GM21619 (cell line): ENCODE data around the gene FBXO3.
A peak's percentile ranks its signal among the peaks of the same experiment; 100 is the strongest.

Experiments used
- ATAC-seq: cut with Tn5 transposase; IDR thresholded peaks from one replicate; pipeline ENCODE4 v1.9.1; 2021; ENCODE audit not compliant: unreplicated experiment

FBXO3 gene

GRCh38 chr11:33704240-33705002 lies 69.9 kb downstream of the FBXO3 start:
- ATAC-seq = no peak

- ATAC-seq = no peak
These were observed 70.5 kb downstream of the FBXO3 start for GRCh38 chr11:33703788-33704187.

DNA sequence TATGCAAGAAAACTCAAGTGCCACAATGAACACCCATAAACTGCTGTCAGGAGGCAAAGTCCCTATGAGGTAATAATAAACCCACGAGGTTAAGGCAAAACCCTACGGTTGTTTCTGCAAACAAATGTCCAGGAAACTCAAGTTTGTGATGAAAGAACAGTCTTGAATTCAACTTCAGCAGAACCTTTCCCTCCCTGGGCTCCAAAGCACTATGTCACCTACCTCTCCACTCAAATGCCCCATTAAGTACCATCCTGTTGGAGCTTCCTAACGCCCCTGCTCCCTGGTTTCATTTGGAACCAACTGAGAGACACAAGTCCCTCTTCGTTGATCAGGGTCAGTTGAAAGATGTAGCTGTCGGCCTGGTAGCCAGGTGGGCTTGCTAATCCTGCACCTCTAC lies 71.1 kb downstream of the FBXO3 start:
- no peak for ATAC-seq

DNA sequence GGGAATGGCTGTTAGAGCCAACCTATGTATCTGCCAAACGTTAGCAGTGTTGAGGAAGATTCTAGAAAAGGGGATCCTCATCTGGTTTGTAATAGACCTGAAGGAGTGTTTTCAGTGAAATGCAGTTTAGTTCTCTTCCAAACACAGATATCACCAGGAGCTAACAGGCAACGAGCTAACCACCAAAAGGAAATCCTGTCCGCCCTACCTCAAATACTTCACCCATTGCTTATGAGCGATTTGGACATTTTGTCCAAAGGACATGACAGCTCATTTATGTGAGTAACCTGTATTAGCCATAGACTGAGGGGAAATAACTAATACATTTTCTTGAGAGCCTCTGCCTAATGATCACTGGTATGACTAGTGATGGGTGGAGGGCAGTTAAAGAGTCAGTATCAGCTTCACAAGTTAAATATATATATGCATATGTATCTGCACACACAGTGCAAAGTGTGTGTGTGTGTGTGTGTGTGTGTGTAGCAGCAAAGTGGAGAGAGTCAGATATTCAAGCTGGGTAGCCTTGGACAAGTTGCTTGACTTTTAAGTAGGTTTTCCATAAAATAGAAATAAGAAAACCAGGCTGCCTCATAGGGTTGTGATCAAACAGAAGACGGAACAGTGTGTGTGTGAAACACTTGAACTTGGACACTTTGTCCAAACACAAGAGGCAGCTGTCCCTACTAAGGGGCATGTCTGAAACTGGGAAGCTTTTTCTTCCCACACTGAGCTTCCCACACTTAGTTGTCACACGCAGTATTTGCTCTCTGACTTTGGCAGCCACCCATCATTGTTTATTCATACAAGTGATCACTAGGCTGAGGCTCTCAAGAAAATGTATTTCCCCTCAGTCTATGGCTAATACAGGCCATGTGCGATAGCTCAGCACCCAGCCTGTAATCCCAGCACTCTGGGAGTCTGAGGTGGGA lies 72.8 kb downstream of the FBXO3 start:
- ATAC-seq = no peak

DNA sequence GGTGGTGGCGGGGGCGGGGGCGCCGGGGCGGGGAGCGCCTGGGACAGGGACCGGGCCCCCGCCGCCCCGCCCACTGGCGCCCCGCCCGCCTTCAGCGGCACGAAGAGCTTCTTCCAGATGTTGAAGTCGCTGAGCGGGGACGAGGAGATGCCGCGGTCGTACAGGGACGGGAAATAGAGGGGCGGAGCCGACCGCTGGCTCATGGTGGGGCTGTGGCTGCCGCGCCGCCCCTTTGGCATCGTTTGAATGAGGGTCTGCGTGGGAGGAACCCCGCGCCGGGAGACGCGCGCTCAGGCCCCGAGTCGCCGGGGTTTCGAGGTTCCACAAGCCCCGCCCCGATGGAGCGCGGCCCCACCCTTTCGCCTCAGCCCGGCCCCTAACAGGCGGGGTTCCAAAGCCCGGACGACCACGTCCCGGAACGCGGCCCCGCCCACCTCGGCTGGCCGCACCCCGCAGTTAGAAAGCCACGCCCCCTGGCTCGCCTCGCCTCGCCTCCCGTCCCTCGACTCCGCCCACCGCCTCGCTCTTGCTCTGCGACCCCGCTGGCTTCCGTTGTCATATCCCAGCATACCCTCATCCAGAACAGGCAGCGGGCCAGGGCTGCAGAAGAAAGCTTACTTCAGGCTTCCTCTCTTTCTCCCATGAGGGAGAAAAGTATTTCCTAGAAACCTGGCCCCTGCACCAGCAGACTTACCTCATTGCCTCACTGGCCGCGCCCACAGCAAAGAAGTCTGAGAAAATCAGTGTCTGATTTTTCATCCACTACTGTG lies 73.6 kb downstream of the FBXO3 start, which contains the start of gene C11orf91:
Gene C11orf91 (minus strand): TSS at position 325 of the 770 bp plus-strand sequence. CDS start 86 bp downstream, at position 239.
- peak; percentile 89 for ATAC-seq

DNA sequence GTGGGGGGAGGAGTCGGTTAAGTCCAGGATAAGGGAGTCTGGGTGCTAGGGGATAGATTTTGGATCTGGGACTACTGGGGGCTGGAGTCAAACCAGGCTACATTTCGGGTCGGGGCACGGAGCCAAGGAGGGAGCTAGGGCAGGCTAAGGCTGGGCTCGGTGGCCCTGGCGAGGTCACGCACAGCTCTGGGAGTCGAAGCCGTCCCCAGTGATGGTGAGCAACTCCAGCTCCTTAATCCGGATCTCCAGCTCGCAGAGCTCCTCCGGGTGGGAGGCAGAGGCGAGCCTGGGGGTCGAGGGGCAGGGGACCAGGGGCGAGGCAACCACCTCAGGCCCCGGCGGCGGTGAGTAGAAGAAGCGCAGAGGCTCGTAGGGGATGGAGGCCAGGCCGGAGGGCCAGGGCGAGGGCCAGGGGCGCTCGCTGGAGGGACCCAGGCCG lies 74.2 kb downstream of the FBXO3 start:
- no peak for ATAC-seq

- ATAC-seq = no peak
These were observed 74.7 kb downstream of the FBXO3 start for GRCh38 chr11:33699515-33700062.

- no peak for ATAC-seq
These were observed 75.4 kb downstream of the FBXO3 start for GRCh38 chr11:33698921-33699320.

DNA sequence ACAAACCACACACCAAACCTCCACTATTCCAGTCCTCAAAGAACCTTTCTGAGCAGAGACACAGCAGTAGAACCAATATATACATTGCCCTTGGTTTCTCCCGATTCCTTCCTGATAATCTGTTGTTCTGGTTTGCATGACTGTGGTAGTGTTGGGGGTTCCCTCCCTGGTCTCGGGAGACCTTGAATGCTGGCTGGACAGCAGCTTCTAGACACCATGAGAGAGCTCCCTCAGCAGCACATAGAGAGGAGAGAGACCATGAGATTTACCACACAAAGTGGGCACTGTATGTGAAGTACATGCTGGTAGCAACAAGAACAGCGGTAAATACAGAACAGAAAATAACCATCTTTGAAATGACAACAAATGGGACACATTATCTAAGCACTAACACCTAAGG lies 76.3 kb downstream of the FBXO3 start:
- ATAC-seq = no peak

DNA sequence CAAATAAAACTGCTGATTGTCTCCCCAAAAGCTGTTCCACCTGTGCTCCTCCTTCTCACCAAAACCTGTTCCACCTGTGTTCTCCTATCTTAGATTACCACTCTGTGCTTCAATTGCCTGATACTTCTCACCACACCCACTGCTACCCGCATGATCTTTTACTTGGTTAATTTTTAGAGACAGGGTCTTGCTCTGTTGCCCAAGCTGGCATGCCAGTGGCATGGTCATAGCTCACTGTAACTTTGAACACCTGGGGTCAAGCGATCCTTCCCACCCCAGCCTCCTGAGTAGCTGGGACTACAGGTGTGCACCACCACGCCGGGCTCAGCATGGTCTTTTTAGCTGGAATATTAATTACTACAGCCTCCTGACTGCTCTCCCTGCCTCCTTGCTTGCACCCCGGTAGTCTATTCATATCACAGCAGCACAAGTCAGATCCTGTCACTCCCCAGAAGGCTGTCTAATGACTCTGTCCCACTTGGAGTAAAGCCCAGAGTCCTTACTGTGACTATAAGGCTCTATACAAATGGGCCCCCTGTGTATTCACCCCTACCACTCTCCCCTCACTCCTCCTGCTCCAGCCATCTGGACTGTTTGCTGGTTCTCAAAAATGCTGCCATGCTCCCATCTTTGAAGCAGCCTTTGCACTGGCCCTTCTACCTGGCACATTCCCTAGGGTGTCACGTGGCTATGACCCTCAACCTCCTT lies 77.2 kb downstream of the FBXO3 start:
- no peak for ATAC-seq

GRCh38 chr11:33696411-33696810 lies 77.9 kb downstream of the FBXO3 start:
- ATAC-seq = no peak

DNA sequence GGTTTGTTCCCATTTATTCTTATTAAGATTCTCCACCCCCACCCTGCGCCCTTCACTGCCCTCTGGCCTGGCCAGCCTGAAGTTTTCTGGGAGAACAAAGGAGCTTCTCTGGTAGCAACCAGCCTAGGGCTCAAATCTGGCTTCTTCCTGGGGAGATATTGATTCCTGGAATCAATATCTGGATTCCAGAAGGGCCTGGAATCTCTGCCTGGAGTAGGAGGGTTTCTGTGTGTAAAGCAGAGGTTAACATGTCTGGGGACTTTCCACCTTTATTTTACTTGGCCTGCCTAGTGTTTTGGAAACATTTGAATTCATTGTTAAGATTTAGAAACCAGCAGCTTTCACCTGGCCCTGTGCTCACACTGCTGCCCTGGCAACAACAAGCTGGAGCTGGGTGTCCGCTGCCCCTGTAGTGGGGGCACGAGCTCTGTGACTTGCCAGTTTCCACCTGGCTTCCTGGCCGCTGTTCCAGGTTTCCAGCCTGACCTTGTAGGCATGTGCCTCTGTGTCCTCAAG lies 79.2 kb downstream of the FBXO3 start:
- no peak for ATAC-seq

- no peak for ATAC-seq
These were observed 79.8 kb downstream of the FBXO3 start for GRCh38 chr11:33694346-33695050.

DNA sequence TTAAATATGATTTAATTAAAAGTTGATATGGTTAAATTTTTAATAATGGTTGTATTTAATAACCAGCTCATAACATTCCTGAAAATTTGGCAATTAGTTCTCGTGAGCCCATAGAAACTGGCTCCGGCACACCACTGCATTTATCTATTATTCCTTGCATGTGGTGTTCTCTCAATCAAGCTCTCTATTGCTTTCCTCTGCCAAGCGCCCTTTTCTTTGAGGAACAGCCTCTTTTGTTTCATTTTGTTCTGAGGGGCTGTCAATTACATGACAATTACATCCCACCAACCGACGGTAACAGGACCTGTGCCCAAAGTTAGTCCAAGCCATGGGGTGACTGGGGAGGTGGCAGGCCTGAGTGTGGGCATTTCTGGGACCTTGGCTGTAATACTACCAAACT lies 81.8 kb downstream of the FBXO3 start:
- no peak for ATAC-seq

- ATAC-seq = no peak
These were observed 82.3 kb downstream of the FBXO3 start for GRCh38 chr11:33692013-33692504.

DNA sequence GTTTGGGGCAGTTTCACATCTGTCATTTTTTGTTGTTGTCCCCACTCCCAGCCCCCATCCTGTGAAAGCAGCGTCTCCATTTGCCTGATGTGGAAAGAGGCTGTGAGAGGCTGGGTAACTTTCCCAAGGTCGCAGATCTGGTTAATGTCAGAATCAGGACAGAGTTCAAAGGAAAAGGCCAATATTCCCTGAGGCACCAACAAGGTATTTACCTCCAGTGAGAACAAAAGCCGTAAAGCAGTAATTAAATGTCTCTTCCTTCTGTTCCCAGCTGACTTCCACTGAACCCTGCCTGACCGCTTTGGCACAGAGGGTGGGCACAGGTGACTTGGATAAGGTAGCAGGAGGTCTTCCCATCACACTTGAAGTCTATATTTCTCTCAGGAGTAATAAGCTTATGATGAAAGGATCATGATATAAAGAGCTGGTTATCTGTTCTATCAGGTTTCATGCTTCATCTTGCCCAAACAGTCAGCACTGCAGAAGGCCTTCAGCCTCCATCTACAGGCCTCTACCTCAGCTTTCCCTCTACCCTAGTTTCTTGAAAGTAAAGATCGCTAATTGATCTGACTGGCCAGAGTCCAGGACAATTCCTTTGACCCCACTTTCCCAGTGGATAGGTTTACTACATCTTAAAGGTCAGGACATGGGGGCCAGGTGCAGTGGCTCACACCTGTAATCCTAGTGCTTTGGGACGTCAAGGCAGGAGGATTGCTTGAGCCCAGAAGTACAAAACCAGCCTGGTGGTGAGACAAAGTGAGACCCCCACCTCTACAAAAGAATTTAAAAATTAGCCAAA lies 83.1 kb downstream of the FBXO3 start:
- ATAC-seq = no peak
